ENCODE results near the gene C1D.
"Not testable (repeated sequence)": the region's sequence is repeated elsewhere in the genome, so short reads cannot be mapped to it uniquely, and the experiment has no call there.

Gene C1D, protein sequence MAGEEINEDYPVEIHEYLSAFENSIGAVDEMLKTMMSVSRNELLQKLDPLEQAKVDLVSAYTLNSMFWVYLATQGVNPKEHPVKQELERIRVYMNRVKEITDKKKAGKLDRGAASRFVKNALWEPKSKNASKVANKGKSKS

DNA sequence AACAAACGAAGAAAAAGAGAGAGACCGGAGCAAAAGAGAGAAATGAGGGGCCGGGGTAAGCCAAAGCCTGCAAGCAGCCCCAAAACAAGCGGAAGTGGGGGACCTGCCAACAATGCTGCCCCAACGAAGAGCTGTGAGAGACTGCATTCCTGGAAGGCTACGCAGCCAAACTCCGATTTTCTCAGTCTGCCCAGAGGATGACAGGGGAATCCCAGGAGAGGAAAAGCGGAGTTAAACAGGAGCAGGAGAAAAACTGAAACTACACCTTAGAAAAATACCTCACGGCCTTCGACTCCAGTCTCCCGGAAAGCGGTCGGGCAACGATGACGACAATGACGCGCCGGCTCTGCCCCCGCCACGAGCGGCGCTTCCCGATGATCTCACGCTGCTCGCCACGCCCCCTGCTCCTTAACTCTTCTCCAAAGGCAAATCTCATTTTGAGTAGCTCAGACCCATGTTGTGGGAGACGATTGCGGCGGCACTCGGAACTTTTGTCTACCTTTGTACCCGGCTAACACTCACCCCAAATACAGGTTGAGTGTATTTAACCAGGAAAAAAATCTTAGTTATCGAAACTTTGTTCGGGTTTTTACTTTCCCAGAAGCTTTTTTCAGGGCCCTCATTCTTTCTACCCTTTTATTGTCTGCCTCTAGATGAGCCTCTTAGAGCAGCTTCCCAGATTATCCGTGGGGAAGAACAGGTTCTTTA, at the start of gene C1D:
Gene C1D, minus strand, starts transcription at position 325 of the 708 bp plus-strand sequence. CDS start 15,694 bp downstream, outside the sequence.
- DNase-seq (ENCODE audit: low read depth in 2 of 3, low spot score in 2 of 3), result peak; percentile 77 to 94 (median 90)

DNA sequence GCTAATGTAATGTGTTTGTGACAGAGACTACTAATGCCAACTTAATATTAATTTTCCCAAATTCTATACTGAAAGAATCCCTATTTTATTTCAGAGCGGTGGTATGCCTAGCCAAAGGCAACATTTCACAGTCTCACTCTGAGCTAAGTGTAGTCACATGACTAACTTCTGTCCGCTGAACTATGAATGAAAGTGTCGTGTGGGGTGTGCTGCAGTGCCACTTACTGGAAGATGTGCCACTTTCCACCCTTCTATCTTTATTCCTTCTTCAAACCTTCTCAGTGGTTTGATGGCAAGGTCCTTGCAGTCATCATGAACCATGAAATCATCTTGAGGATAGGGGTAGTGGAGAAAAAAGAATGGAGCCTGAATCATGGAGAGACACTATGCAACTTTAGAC, 47.3 kb upstream of the C1D start:
- DNase-seq (ENCODE audit: low read depth in 2 of 3, low spot score in 2 of 3), result no peak

- DNase-seq (ENCODE audit: low read depth in 2 of 3, low spot score in 2 of 3), result no peak
Observed at GRCh38 chr2:68108120-68108519, 45.3 kb upstream of the C1D start.

DNA sequence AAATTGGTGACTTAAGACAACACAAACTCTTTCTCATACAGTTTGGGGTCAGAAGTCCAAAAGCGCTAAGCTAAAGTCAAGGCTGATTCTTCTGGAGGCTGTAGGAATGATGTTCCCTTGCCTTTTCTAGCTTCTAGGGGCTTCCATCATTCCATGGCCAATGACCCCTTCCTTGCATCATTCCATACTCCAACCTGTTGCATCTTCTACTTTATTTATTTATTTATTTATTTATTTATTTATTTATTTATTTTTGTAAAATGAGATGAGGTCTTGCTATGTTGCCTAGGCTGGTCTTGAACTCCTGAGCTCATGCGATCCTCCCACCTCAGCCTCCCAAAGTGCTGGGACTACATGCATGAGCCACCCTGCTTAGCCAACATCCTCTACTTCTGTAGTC, 44.7 kb upstream of the C1D start:
- no peak for DNase-seq (ENCODE audit: low read depth in 2 of 3, low spot score in 2 of 3)

DNA sequence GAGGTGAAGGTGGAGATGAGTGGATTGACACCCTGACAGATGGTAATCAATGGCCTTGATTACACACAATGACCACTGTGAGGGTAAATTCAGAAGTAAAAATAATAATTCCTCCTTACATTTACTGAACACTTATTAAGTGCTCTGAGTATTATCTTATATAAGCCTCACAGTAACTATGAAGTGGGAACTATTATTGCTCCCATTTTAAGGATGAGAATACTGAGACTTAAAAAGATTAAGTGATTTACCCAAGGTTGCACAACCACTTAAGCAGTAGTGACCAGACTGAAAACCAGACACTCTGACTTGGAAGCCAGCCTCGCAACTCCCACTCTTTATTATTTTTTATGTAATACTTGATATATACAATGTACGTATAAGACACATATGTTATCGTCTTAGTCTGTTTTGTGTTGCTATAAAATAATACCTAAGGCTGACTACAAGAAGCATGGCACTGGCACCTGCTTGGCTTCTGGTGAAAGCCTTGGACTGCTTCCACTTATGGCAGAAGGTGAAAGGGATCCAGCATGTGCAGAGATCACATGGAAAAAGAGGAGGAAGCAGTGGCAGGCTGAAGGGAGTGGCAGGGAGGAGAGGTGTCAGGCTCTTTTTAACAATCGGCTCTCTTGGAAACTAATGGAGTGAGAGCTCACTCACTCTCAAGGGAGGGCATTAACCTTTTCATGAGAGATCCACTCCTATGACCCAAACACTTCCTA, 41.5 kb upstream of the C1D start:
- DNase-seq (ENCODE audit: low read depth in 2 of 3, low spot score in 2 of 3), result no peak

DNA sequence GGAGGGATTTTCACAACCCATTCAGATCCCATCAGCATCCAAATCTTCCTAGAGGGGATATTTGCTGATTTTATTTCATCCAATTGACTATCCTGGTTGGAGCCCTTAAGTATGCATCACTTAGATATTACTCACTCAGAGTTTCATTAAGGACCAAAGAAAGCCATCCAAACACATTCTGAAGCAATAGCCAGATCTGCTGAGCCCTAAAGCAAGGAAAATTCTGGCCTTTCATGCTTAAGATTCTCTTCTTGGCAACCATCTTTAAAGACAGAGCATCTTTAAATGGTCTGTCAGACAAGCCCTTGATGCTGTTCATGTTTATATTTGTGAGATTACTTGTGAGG, 40.9 kb upstream of the C1D start:
- no peak for DNase-seq (ENCODE audit: low read depth in 2 of 3, low spot score in 2 of 3)

- DNase-seq (ENCODE audit: low read depth in 2 of 3, low spot score in 2 of 3), result no peak
Observed at GRCh38 chr2:68103030-68103708, 40.4 kb upstream of the C1D start.

DNA sequence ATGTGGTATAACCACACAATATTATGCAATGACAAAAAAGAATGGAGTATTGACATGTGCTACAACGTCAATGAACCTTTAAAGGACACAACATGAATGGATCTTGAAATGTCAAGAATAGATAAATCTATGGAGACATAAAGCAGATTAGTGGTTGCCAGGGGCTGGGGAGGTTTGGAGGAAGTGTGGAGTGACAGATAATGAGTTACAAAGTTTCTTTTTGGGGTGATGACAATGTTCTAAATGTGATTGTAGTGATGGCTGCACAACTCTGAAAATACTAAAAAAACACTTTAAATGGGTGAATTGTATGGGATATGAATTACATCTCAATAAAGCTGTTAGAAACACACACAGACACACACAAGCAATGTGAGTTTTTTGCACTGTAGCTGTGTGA, 37.4 kb upstream of the C1D start:
- DNase-seq (ENCODE audit: low read depth in 2 of 3, low spot score in 2 of 3), result no peak

GRCh38 chr2:68099260-68099659, 36.5 kb upstream of the C1D start:
- DNase-seq (ENCODE audit: low read depth in 2 of 3, low spot score in 2 of 3), result no peak

DNA sequence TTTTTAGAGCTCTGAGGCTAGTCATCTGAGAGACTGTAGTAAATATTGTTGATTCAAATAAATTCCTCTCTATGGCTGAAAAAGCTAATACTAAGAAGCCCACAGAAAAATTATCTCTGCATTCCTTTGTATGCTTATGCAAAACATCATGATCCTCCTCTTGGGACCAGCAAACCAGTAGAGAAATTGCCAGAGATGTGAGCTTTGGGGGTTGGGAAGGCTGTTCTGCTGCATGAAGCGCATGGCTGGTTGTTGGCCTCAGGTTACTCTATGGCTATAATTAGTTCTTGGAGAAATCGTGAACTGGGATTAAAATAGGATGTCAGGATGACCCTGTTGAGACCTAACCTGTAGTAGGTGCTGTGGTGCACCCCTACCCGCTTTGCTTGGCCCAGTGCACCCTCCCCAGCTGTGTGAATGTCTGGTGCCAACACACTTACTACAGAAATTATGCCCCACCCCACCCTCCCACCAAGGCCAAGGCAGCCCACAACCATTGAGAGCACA, 35.5 kb upstream of the C1D start:
- no peak for DNase-seq (ENCODE audit: low read depth in 2 of 3, low spot score in 2 of 3)

GRCh38 chr2:68094111-68094510, 31.3 kb upstream of the C1D start:
- DNase-seq (ENCODE audit: low read depth in 2 of 3, low spot score in 2 of 3), result no peak

- no peak for DNase-seq (ENCODE audit: low read depth in 2 of 3, low spot score in 2 of 3)
Observed at GRCh38 chr2:68093634-68094033, 30.8 kb upstream of the C1D start.

GRCh38 chr2:68091439-68092034, 28.7 kb upstream of the C1D start:
- no peak for DNase-seq (ENCODE audit: low read depth in 2 of 3, low spot score in 2 of 3)

GRCh38 chr2:68089961-68090360, 27.2 kb upstream of the C1D start:
- DNase-seq (ENCODE audit: low read depth in 2 of 3, low spot score in 2 of 3), result no peak

DNA sequence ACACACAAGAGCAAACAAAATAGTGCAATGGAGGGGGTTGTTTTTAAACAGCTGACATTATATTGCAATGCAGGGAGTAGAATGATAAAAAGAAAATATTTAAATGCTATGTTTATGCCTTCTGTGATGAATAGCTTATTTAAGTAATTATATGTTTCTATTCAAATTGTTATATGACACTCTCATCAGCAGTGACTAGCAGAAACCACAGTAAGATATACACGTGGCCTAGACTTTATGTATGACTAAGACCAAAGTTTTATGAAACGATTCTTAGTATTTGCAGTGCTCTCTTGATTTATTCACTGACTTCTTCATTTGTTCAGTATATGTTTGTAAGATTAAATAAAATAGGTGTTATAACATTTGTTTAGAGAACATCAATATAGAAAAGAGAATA, 26.1 kb upstream of the C1D start:
- DNase-seq (ENCODE audit: low read depth in 2 of 3, low spot score in 2 of 3), result no peak

- no peak for DNase-seq (ENCODE audit: low read depth in 2 of 3, low spot score in 2 of 3)
Observed at GRCh38 chr2:68086166-68086565, 23.4 kb upstream of the C1D start.

- DNase-seq (ENCODE audit: low read depth in 2 of 3, low spot score in 2 of 3), result no peak
Observed at GRCh38 chr2:68083346-68083745, 20.5 kb upstream of the C1D start.

- no peak for DNase-seq (ENCODE audit: low read depth in 2 of 3, low spot score in 2 of 3)
Observed at GRCh38 chr2:68074050-68074449, 11.2 kb upstream of the C1D start.

GRCh38 chr2:68063797-68064646, 1.2 kb upstream of the C1D start:
- DNase-seq (ENCODE audit: low read depth in 2 of 3, low spot score in 2 of 3), result not testable (repeated sequence)

- DNase-seq (ENCODE audit: low read depth in 2 of 3, low spot score in 2 of 3), result no peak
Observed at GRCh38 chr2:68060652-68061051, 2.2 kb downstream of the C1D start.

Measured in activated CD8-positive, alpha-beta memory T cell treated with anti-CD3 and anti-CD28 coated beads for 48 hours (primary cell).